Activated naive CD8-positive, alpha-beta T cell (primary cell): ENCODE measurements around the gene KLHL29.

ENCODE experiments used
- H3K27ac Mint-ChIP-seq: one replicate; pipeline ENCODE4 v1.8.0; 2021; ENCODE audit warnings: mixed read lengths
- H3K27me3 Mint-ChIP-seq: one replicate; pipeline ENCODE4 v1.8.0; 2021; ENCODE audit warnings: mixed read lengths
- H3K36me3 Mint-ChIP-seq: one replicate; pipeline ENCODE4 v1.8.0; 2021; ENCODE audit warnings: mixed read lengths
- H3K4me1 Mint-ChIP-seq: one replicate; pipeline ENCODE4 v1.8.0; 2021; ENCODE audit warnings: low read depth, mixed read lengths
- H3K4me3 Mint-ChIP-seq: one replicate; pipeline ENCODE4 v1.8.0; 2021; ENCODE audit warnings: mild to moderate bottlenecking, mixed read lengths
- H3K9me3 Mint-ChIP-seq: one replicate; pipeline ENCODE4 v1.8.0; 2021; ENCODE audit warnings: low read depth, mixed read lengths

KLHL29 gene

DNA sequence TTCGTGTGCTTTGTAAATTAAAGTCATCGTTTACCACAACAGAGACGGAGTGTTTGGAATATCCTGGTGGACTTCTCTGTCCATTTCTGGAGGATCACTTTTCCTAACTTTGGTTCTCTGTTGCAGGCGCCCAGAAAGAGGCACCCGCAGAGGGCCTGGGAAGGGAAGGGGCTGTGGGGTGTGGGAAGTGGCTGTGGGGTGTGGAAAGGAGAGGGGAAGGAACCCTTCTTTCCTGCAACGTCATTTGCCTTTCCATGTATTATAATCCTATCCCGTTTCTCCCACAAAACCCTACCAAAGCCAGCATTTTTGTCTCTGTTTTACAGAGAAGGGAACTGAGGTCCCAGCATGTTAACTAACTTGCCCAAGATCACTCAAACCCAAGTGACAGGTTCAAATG is 210.0 kb downstream of the KLHL29 start:
- Mint-ChIP-seq H3K27ac (no peak overlapping the region), H3K4me3 (no peak overlapping the region), H3K4me1 (no peaks in the 10 kb centered on the region), H3K27me3 (no peaks in the 10 kb centered on the region), H3K9me3 (no peaks in the 10 kb centered on the region), H3K36me3 (no peaks in the 10 kb centered on the region)

DNA sequence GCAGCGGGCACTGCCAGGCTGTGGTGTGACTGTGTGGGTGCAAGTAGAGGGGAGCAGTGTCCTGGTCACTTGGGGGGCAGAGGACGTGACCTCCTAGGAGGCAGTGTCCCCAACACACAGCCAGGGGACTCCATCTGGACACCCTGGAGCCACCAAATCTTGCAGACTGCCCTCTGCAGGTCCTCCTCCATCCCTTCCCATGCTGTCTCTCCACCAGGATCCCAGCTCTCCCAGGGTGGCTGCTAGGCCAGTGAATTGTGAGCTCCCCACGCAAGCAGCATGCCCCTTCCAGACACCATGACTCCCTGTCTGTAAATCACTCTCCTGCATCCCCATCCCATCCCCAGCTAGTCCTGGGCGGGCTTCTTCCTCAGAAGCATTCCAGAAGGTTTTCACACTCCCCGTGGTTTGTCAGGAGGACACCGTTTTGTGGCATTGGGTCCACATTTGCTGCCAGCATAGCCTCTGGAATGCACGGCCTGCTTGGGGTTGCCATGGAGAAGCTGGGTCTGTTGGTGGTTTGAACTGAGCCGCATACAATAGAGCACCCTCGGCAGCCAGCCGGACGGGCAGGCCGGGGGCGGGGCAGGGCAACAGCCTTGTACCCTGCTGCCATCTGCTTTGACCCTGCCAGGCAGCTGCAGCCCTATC is 210.7 kb downstream of the KLHL29 start:
- Mint-ChIP-seq H3K4me1 (no peaks in the 10 kb centered on the region), H3K27ac (no peak overlapping the region), H3K4me3 (no peak overlapping the region), H3K27me3 (no peaks in the 10 kb centered on the region), H3K36me3 (no peaks in the 10 kb centered on the region), H3K9me3 (no peaks in the 10 kb centered on the region)

DNA sequence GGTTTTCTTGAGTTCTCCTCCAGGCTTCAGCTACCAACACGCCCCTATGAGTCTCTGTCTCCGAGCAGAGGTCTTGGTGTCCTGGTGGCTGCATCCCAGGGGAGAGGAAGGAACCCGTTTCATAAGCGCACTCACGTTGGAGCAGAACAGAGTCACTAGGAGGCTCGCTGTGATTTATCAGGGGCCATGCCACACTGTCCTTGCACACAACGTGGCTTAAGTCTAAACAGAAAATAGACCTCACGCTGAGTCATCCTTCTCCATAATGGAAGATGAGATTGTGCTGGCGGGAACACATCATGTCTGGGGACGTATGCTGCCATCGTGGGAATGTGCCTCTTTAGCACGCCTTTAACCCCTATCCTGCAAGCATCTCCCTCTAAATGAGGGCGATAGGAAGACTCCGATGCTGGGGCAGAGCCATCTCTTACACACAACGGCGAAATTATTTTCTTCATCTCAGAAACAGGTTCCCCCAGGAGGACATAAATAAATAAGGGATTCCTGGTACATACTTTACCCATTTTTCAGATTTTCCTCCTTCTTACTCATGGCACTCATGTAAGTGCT is 211.4 kb downstream of the KLHL29 start:
- Mint-ChIP-seq H3K27ac (no peak overlapping the region), H3K4me3 (no peak overlapping the region), H3K9me3 (no peaks in the 10 kb centered on the region), H3K36me3 (no peaks in the 10 kb centered on the region), H3K27me3 (no peaks in the 10 kb centered on the region), H3K4me1 (no peaks in the 10 kb centered on the region)

DNA sequence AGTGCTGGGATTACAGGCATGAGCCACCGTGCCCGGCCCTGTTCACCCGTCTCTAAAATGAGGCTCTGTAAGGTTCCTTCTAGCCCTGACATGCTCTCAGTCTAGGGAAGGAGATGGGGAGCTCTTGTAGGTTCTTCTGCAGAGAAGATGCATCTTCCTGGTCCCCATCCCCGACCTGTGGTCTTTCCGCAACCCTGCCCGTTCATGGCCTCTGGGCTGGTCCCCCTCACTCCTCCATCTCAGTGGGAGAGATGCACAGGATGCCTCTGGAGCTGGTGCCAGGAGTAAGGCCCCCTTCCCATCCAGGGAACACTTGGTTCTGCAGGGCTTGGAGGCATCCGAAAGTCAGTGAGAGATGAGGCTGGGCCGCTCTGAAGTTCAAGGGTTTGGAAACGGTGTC is 212.7 kb downstream of the KLHL29 start:
- no peaks in the 10 kb centered on the region for H3K9me3 Mint-ChIP-seq
- H3K36me3 Mint-ChIP-seq: no peaks in the 10 kb centered on the region
- H3K27me3 Mint-ChIP-seq: no peaks in the 10 kb centered on the region
- no peak overlapping the region for H3K27ac Mint-ChIP-seq
- no peak overlapping the region for H3K4me3 Mint-ChIP-seq
- no peaks in the 10 kb centered on the region for H3K4me1 Mint-ChIP-seq

DNA sequence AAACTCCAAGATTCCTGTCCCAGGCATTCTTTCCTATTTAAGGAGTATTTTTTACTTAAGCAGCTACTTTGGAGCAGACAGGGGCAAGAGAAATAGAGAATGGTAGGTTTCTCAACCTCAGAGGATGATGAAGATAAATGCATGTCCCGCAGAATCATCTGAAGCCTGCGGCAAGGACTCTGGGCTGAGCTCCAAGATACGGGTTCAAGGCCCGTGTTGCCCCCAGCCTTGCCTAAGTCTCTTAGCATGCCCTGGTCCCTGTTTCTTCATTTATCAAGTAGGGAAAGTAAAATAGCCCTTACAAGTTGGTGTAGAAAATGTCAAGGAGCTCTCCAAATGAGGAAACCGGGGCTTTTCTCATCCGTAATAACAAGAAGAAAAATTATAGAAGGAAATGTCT is 214.0 kb downstream of the KLHL29 start:
- Mint-ChIP-seq H3K27ac (no peak overlapping the region), H3K36me3 (no peaks in the 10 kb centered on the region), H3K4me3 (no peak overlapping the region), H3K27me3 (no peaks in the 10 kb centered on the region), H3K9me3 (no peaks in the 10 kb centered on the region), H3K4me1 (no peaks in the 10 kb centered on the region)

DNA sequence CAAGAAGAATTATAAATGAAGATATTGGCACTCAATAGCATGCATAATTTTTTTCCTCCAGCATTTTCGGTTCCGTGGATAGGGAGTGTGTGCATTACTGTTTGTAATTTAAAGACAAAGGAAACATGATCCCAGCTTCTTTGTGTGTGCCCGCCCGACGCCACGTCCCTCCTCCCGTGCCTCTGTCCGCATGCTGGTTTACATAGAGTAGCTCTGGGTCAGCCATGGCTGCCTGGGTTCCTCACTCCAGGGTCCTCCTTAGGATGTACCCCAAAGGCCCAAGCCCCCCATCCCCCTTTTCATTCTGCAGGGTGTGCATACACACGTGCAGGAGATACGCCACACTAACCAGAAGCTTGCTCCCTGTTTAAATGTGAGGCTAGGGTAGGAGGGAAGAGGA is 214.7 kb downstream of the KLHL29 start:
- no peaks in the 10 kb centered on the region for H3K4me1 Mint-ChIP-seq
- no peak overlapping the region for H3K27ac Mint-ChIP-seq
- no peaks in the 10 kb centered on the region for H3K36me3 Mint-ChIP-seq
- no peaks in the 10 kb centered on the region for H3K9me3 Mint-ChIP-seq
- no peaks in the 10 kb centered on the region for H3K27me3 Mint-ChIP-seq
- no peak overlapping the region for H3K4me3 Mint-ChIP-seq

DNA sequence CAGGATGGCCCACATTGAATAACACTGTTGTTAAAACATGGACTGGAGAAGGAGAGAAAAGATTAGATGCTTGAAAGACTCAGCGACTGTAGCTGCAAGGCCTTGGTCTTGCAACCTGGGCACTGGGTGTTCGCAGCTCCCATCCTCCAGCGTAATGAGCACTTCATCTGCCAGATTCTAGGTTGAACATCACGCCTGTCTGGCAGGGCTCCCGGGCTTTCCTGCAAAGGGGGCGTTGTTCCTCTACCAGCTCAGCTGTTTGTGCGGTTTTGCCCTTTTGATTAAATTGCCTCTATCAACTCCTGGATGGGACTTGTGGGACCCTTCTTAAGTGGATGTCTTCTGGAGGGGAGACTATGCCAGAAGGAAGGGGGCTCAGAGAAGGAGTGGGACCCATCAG is 215.4 kb downstream of the KLHL29 start:
- no peak overlapping the region for H3K4me3 Mint-ChIP-seq
- no peak overlapping the region for H3K27ac Mint-ChIP-seq
- no peaks in the 10 kb centered on the region for H3K4me1 Mint-ChIP-seq
- no peaks in the 10 kb centered on the region for H3K9me3 Mint-ChIP-seq
- H3K27me3 Mint-ChIP-seq: no peaks in the 10 kb centered on the region
- H3K36me3 Mint-ChIP-seq: no peaks in the 10 kb centered on the region

DNA sequence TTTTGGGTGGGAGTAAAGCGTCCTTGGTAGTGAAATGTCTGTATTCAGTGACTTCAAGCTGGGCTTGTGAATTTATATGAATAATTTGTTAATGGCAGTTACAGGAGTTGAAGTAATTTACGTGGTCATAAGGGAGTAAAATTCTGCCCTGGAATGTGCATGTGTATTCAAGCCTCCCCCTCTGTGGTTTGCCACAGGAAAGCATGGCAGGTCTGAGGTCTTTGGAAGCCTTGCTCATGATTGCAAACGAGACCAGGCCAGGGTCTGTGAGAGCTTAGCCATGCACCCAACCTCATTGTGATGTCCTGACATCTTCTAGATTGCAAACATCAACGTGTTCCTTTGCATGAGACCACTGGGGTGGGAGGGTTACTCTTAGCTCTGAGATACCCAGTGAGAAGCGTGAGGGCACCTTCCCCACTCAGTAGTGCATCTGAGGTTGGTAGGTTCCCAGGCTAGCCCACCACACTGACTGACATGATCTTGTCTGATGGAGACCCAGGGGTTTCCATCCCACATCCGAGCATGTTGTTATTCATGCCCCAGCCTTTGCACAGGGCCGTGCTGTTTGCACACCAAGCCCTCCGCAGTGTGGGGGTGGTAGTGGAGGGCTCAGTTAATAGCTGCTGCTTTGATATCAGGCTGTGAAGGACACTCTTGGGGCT is 216.5 kb downstream of the KLHL29 start:
- H3K4me3 Mint-ChIP-seq: no peak overlapping the region
- H3K27me3 Mint-ChIP-seq: no peaks in the 10 kb centered on the region
- H3K9me3 Mint-ChIP-seq: no peaks in the 10 kb centered on the region
- H3K27ac Mint-ChIP-seq: no peak overlapping the region
- H3K4me1 Mint-ChIP-seq: no peaks in the 10 kb centered on the region
- peaks cover 2% of the 10 kb centered on the region for H3K36me3 Mint-ChIP-seq

DNA sequence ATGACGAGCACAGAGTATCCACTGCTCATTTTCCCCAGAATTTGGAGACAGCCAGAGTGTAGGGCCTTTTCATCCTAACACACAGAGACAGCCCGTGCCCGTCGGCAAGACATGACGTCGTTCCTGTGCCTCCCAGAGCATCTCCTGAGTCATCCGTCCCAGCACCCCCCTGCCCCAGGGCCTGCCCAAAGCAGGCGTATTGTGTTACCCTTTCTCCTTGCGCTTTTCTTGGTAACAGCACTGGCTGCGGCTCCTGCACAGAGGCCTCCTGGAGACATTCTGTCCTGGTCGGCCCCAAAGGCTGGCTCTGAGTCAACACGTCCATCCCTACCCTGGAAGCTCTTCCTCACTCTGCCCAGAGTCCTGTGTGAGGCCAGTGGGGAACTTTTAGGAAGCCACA is 217.1 kb downstream of the KLHL29 start:
- no peaks in the 10 kb centered on the region for H3K9me3 Mint-ChIP-seq
- no peak overlapping the region for H3K27ac Mint-ChIP-seq
- no peak overlapping the region for H3K4me3 Mint-ChIP-seq
- peaks cover 3% of the 10 kb centered on the region for H3K36me3 Mint-ChIP-seq
- H3K27me3 Mint-ChIP-seq: no peaks in the 10 kb centered on the region
- H3K4me1 Mint-ChIP-seq: no peaks in the 10 kb centered on the region

DNA sequence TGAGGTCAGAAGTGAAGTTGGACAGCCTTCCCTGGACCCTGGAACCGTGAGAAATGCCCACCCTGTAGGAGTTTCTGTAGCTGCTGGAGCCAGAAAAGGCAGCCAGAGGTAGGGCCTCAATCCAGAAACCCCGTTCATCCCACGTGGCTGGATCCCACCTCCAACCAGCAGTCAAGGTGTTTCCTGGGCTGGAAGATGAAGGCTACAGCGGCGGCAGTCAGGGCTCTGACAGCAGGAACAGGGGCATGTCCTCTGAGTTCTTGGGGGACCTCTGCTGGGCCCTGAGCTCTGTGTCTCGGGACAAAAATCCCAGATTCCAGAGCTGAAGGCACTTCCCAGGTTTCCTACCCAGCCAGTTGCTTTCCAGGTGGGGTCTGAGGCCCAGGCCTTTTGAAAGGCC is 218.2 kb downstream of the KLHL29 start:
- Mint-ChIP-seq H3K4me3 (no peak overlapping the region), H3K9me3 (no peaks in the 10 kb centered on the region), H3K4me1 (no peaks in the 10 kb centered on the region), H3K36me3 (peaks cover 3% of the 10 kb centered on the region), H3K27me3 (no peaks in the 10 kb centered on the region), H3K27ac (no peak overlapping the region)

DNA sequence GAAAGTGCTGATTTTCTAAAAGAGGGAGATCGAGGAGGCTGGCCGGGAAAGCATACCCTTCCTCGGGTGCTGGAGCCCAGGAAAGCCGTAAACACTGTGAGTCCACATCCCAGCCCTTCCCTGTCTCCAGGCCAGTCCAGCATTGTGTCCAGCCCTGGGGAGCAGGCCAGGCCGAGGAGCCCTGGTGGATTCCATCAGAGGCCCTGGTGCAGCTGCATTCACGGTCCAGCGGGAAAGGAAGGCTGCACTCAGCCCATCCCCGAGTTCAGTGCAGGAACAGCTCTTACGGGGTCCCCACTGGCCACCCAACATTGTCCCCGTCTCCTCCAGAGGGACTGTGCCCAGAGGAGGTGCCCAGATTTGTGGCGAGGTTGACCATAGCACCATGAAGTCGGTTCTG is 218.6 kb downstream of the KLHL29 start:
- no peaks in the 10 kb centered on the region for H3K4me1 Mint-ChIP-seq
- peaks cover 3% of the 10 kb centered on the region for H3K36me3 Mint-ChIP-seq
- no peaks in the 10 kb centered on the region for H3K9me3 Mint-ChIP-seq
- no peak overlapping the region for H3K4me3 Mint-ChIP-seq
- H3K27ac Mint-ChIP-seq: no peak overlapping the region
- H3K27me3 Mint-ChIP-seq: no peaks in the 10 kb centered on the region

DNA sequence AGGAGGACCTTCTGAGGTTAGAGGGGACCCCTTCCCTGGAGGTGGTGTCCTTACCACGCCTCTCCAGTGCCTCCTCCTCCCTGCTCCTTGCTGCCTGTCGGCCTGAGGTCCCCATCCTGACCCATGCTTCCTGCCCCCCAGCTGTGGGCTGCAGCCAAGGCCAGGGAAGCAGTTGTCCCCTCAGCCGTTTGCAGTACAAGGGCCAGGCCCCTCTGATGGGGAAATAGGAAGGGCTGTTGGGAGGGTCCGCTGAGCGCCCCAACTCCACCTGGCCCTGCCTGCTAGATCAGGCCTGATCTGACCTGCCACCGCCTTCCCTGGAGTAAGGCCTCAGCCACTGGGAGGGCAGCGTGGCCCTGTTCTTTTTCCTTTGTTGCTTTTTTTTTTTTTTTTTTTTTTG is 219.8 kb downstream of the KLHL29 start:
- Mint-ChIP-seq H3K27me3 (peaks cover 2% of the 10 kb centered on the region), H3K4me3 (no peak overlapping the region)

DNA sequence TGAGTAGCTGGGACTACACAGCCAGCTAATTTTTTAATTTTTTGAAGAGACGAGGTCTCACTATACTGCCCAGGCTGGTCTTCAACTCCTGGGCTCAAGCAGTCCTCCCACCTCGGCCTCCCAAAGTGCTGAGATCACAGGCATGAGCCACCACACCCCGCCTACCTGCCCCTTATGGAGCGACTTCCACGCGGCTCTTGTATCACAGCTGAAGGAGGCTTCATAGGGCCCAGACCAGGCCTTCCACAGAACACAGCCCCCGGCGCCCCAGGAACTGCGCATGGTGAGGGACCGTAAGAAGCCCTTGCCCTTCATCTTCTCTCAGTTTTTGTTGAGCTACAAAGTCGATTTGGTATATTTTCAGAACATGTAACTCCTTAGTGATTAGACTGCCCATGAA is 220.3 kb downstream of the KLHL29 start:
- Mint-ChIP-seq H3K4me3 (no peak overlapping the region), H3K4me1 (no peaks in the 10 kb centered on the region), H3K36me3 (peaks cover 5% of the 10 kb centered on the region), H3K27ac (no peak overlapping the region), H3K9me3 (no peaks in the 10 kb centered on the region), H3K27me3 (peaks cover 2% of the 10 kb centered on the region)

More for the DNA sequence above, 219.8 kb downstream of the KLHL29 start:
- no peaks in the 10 kb centered on the region for H3K4me1 Mint-ChIP-seq
- H3K27ac Mint-ChIP-seq: no peak overlapping the region
- no peaks in the 10 kb centered on the region for H3K9me3 Mint-ChIP-seq
- H3K36me3 Mint-ChIP-seq: peaks cover 5% of the 10 kb centered on the region

DNA sequence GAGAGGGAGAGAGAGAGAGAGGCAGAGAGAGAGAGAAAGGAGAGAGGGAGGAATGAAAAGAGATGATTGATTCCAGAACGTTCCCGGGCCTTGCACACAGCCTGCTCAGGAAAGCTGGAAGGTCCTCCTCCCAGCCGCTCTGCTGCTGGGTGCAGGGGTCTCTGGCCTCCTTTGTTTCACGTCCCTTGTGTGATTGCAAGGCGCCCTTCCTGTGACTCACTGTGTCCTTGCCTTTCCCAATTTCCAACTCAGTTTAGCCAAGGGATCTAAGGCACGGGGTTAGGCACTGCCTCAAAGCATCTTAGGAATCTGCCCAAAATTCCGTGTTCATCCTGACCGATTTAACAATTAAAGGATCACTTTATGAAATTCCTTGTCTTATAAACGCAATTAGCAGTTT is 221.2 kb downstream of the KLHL29 start:
- Mint-ChIP-seq H3K27me3 (peaks cover 2% of the 10 kb centered on the region), H3K4me1 (no peaks in the 10 kb centered on the region), H3K4me3 (no peak overlapping the region), H3K36me3 (peaks cover 5% of the 10 kb centered on the region), H3K27ac (no peak overlapping the region), H3K9me3 (no peaks in the 10 kb centered on the region)

DNA sequence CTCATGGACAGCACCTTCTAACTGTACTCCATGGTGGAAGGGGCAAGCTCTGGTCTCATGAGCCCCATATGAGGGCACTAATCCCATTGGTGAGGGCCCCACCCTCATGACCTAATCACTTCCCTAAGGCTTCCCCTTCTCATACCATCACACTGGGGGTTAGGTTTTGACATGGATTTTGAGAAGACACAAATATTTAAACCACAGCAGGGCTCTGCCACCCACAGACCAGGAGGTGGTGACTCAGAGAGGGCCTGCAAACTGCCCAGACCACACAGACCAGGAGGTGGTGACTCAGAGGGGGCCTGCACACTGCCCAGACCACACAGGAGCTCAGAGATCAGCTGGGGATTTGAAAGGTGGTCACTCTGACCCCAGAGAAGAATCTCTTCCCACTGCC is 222.0 kb downstream of the KLHL29 start:
- Mint-ChIP-seq H3K9me3 (peaks cover 5% of the 10 kb centered on the region), H3K4me1 (no peaks in the 10 kb centered on the region), H3K4me3 (no peak overlapping the region), H3K27me3 (peaks cover 2% of the 10 kb centered on the region), H3K36me3 (peaks cover 9% of the 10 kb centered on the region), H3K27ac (no peak overlapping the region)

DNA sequence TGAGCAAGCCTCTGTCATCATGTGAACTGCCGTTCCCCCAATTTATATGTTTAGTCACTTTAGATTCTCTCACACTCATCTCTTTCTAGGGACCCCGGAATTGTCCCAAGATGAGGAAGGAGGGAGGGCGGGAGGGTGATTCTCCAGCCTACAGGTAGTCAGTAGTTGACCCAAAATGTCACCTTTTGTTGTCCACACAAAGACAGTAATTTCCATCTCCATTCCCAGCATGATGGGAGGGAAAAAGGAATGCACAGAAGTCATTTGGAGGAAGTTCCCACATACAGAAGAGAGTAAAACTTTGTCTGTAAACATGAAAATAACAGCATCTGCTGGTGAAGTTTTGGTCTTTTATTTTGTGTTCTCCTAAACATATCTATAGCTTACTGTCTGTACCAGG is 222.9 kb downstream of the KLHL29 start:
- H3K9me3 Mint-ChIP-seq: peaks cover 5% of the 10 kb centered on the region
- H3K36me3 Mint-ChIP-seq: peaks cover 10% of the 10 kb centered on the region
- H3K27ac Mint-ChIP-seq: no peak overlapping the region
- H3K4me1 Mint-ChIP-seq: peaks cover 2% of the 10 kb centered on the region
- H3K27me3 Mint-ChIP-seq: peaks cover 2% of the 10 kb centered on the region
- no peak overlapping the region for H3K4me3 Mint-ChIP-seq
